ENCODE data around the gene ABO. TPM values are rescaled to one million over a fixed set of nuclear protein-coding genes. Genes with fewer than 3 reads are reported as not detected.

ABO gene
- total RNA-seq, 1 experiment from 2014 or later: 0.96 TPM

DNA sequence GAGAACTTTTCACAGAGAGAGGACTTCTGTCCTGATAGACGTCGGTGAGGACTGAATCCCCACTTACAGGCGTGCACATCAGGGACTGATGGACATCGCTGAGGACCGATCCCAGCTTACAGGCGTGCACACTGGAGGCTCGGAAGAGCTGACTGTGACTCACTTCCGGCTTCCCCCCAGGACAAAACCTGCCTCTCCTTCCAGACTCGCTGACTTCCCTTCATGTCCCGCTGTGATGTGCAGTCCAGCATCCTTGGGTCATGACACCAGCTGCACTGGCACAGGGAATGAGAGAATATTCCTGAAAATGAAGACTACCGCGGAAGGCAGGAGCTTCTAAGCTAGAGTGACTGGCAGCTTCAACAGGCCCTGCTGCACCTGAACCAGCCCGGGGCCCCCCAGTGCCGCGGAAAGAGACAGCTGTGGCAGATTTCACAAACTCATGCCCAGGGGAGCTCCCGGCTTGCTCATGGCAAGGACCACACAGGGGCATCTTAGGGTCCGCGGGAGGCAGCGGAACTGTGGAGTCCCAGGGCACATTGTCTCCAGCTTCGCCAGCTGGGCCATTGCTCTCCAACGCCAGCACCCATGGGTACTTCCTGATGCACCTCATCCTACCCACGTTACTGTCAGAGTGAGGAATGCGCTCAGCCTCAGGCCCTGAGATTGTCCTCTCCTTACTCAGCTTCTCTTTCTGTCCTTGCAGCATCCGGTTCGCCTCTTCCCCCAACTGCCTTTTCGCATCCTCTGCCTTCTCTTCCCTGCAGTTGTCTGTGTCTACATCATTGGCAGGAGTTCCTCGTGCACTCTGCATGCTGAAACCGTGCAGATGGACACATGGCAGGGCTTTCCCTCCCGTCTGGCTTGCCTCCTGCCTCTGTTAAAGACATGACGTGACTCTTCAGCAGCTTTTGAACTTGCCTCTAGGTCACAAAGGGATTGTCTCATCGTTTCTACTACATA is 31.5 kb upstream of the ABO start:
- no TSS peak for BruUV-seq (replicated peaks)

DNA sequence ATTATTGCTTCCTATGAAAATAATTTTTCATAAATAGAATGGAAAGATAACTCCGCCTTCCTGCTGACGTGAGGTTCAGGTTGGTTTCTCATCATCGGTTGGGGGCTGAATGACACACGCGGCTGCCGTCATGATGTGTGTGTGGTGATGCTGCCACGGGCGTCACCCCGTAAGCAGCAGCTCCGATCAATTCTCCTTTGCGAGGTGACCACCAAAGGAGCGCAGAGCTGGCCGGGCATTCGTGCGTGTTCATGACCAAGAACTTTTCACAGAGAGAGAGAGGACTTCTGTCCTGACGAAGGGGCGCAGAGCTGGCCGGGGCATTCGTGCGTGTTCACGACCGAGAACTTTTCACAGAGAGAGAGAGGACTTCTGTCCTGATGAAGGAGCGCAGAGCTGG is 30.7 kb upstream of the ABO start:
- POLR2A ChIA-PET (ENCODE audit: unreplicated experiment): no interaction called here
- no peaks in the 10 kb centered on the region for H3K9me2 ChIP-seq (ENCODE audit: insufficient read depth)
- H3K79me2 ChIP-seq (ENCODE audit: low read depth): no peaks in the 10 kb centered on the region
- H3K27me3 ChIP-seq (ENCODE audit: insufficient read depth, low read depth): peaks cover 71% of the 10 kb centered on the region
- no peak for DNase-seq
- H3K4me2 ChIP-seq: no peak overlapping the region
- H3K36me3 ChIP-seq (ENCODE audit: low read depth): no peaks in the 10 kb centered on the region
- H3K4me3 ChIP-seq: no peak overlapping the region
- H3F3A ChIP-seq (ENCODE audit: insufficient read depth, low read depth): no peaks in the 10 kb centered on the region
- BruUV-seq (replicated peaks): no TSS peak
- H2AFZ ChIP-seq: no peak overlapping the region
- H3K9me3 ChIP-seq (ENCODE audit: insufficient read depth, low read depth): no peaks in the 10 kb centered on the region
- no peaks in the 10 kb centered on the region for H4K20me1 ChIP-seq (ENCODE audit: insufficient read depth)
- H3K4me1 ChIP-seq (replicated peaks; ENCODE audit: insufficient read depth): no peaks in the 10 kb centered on the region
- no peak for TF ChIP-seq EZH2 (IDR thresholded peaks at IDR 0.05; ENCODE audit: low read depth)
- TF ChIP-seq, protein P1, sequence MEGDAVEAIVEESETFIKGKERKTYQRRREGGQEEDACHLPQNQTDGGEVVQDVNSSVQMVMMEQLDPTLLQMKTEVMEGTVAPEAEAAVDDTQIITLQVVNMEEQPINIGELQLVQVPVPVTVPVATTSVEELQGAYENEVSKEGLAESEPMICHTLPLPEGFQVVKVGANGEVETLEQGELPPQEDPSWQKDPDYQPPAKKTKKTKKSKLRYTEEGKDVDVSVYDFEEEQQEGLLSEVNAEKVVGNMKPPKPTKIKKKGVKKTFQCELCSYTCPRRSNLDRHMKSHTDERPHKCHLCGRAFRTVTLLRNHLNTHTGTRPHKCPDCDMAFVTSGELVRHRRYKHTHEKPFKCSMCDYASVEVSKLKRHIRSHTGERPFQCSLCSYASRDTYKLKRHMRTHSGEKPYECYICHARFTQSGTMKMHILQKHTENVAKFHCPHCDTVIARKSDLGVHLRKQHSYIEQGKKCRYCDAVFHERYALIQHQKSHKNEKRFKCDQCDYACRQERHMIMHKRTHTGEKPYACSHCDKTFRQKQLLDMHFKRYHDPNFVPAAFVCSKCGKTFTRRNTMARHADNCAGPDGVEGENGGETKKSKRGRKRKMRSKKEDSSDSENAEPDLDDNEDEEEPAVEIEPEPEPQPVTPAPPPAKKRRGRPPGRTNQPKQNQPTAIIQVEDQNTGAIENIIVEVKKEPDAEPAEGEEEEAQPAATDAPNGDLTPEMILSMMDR (conservative IDR thresholded peaks at IDR 0.05): no peak
- H3K27ac ChIP-seq: no peak overlapping the region
- intact Hi-C loops (cut with micrococcal nuclease; ENCODE audit: unreplicated experiment): no loop called here
- CTCF ChIA-PET: no interaction called here

More for the DNA sequence above, 31.5 kb upstream of the ABO start:
- ChIA-PET POLR2A (ENCODE audit: unreplicated experiment) (no interaction called here), CTCF (no interaction called here)
- H3K27ac ChIP-seq: no peak overlapping the region
- H3K4me2 ChIP-seq: no peak overlapping the region
- no peak for DNase-seq
- no peaks in the 10 kb centered on the region for H3K79me2 ChIP-seq (ENCODE audit: low read depth)
- H3K4me3 ChIP-seq: no peak overlapping the region
- no peaks in the 10 kb centered on the region for H3K4me1 ChIP-seq (replicated peaks; ENCODE audit: insufficient read depth)
- no peaks in the 10 kb centered on the region for H3K36me3 ChIP-seq (ENCODE audit: low read depth)
- H3K27me3 ChIP-seq (ENCODE audit: insufficient read depth, low read depth): peaks cover 63% of the 10 kb centered on the region
- H4K20me1 ChIP-seq (ENCODE audit: insufficient read depth): no peaks in the 10 kb centered on the region
- H3F3A ChIP-seq (ENCODE audit: insufficient read depth, low read depth): no peaks in the 10 kb centered on the region
- no peak overlapping the region for H2AFZ ChIP-seq
- intact Hi-C loops (cut with micrococcal nuclease; ENCODE audit: unreplicated experiment): no loop called here
- no peak for TF ChIP-seq EZH2 (IDR thresholded peaks at IDR 0.05; ENCODE audit: low read depth)
- TF ChIP-seq, protein P1 (conservative IDR thresholded peaks at IDR 0.05): no peak
- H3K9me3 ChIP-seq (ENCODE audit: insufficient read depth, low read depth): no peaks in the 10 kb centered on the region
- no peaks in the 10 kb centered on the region for H3K9me2 ChIP-seq (ENCODE audit: insufficient read depth)

GRCh38 chr9:133304477-133305377 is 29.7 kb upstream of the ABO start:
- POLR2A ChIA-PET (ENCODE audit: unreplicated experiment): no interaction called here

More at GRCh38 chr9:133304477-133305377, 29.7 kb upstream of the ABO start:
- no peak overlapping the region for H3K4me3 ChIP-seq
- H3K79me2 ChIP-seq (ENCODE audit: low read depth): no peaks in the 10 kb centered on the region
- H4K20me1 ChIP-seq (ENCODE audit: insufficient read depth): no peaks in the 10 kb centered on the region
- H2AFZ ChIP-seq: no peak overlapping the region
- no peaks in the 10 kb centered on the region for H3K4me1 ChIP-seq (replicated peaks; ENCODE audit: insufficient read depth)
- no peaks in the 10 kb centered on the region for H3F3A ChIP-seq (ENCODE audit: insufficient read depth, low read depth)
- no TSS peak for BruUV-seq (replicated peaks)
- no peak overlapping the region for H3K27ac ChIP-seq
- DNase-seq: no peak
- H3K9me3 ChIP-seq (ENCODE audit: insufficient read depth, low read depth): no peaks in the 10 kb centered on the region
- H3K9me2 ChIP-seq (ENCODE audit: insufficient read depth): no peaks in the 10 kb centered on the region
- TF ChIP-seq, protein P1 (conservative IDR thresholded peaks at IDR 0.05): no peak
- TF ChIP-seq EZH2 (IDR thresholded peaks at IDR 0.05; ENCODE audit: low read depth): no peak
- CTCF ChIA-PET: no interaction called here
- peaks cover 73% of the 10 kb centered on the region for H3K27me3 ChIP-seq (ENCODE audit: insufficient read depth, low read depth)
- H3K36me3 ChIP-seq (ENCODE audit: low read depth): no peaks in the 10 kb centered on the region
- no peak overlapping the region for H3K4me2 ChIP-seq
- intact Hi-C loops (cut with micrococcal nuclease; ENCODE audit: unreplicated experiment): no loop called here
